Tibial nerve (tissue), 4 donors: ENCODE measurements around the gene TRAPPC5. TPM values are rescaled to one million over a fixed set of nuclear protein-coding genes. Genes with fewer than 3 reads are reported as not detected.

ENCODE experiments used
- DNase-seq, 2 donors: peaks; one replicate each; pipeline ENCODE4 v3.0.0-alpha.2; 2019; ENCODE audit warnings: low spot score in 2 of 2
- H3K27ac ChIP-seq, 4 donors: fragments of 200-600 bp; sonication (generic) in 3 of 4; one replicate each; pipeline ENCODE4 v1.5.1; 2017 to 2019; ENCODE audit warnings: mild to moderate bottlenecking in 1 of 4
- H3K27me3 ChIP-seq, 2 donors: fragments of 200-600 bp; sonication (generic) in 1 of 2; one replicate each; pipeline versions ENCODE4 v1.5.1 to v1.6.0; 2017 to 2019
- H3K36me3 ChIP-seq, 3 donors: fragments of 200-600 bp; sonication (generic); one replicate each; pipeline ENCODE4 v1.5.1; 2018 to 2019
- H3K4me1 ChIP-seq, 4 donors: fragments of 200-600 bp; sonication (generic) in 3 of 4; one replicate each; pipeline ENCODE4 v1.5.1; 2017 to 2019
- H3K4me3 ChIP-seq, 4 donors: fragments of 200-600 bp; sonication (generic) in 3 of 4; one replicate each; pipeline ENCODE4 v1.5.1; 2017 to 2019; ENCODE audit warnings: mild to moderate bottlenecking in 1 of 4, moderate library complexity in 1 of 4
- H3K9me3 ChIP-seq, 4 donors: fragments of 200-600 bp; sonication (generic) in 3 of 4; one replicate each; pipeline ENCODE4 v1.5.1; 2017 to 2019
- CTCF ChIP-seq, 5 experiments: fragments of 200-600 bp in 3 of 5; fragments of 450-650 bp in 2 of 5; sonication (generic) in 3 of 5; IDR thresholded peaks; one replicate each; pipeline ENCODE4 v1.5.1; 2016 to 2019; ENCODE audit warnings: antibody characterized with exemption in 5 of 5, mild to moderate bottlenecking in 3 of 5, moderate library complexity in 2 of 5
- EP300 ChIP-seq, 2 donors: sonication (generic); formaldehyde crosslinking; IDR thresholded peaks; one replicate each; pipeline ENCODE4 v1.6.1; 2017; ENCODE audit warnings: antibody characterized with exemption in 2 of 2, mild to moderate bottlenecking in 1 of 2
- POLR2A ChIP-seq, 2 donors: fragments of 450-650 bp; IDR thresholded peaks; one replicate each; pipeline ENCODE4 v1.6.1; 2017; ENCODE audit warnings: antibody characterized with exemption in 2 of 2, mild to moderate bottlenecking in 2 of 2, moderate library complexity in 2 of 2
- WGBS, 2 donors: methylation state at CpG; one replicate each; pipeline ENCODE4 v1.1.5; 2018; 5-methylcytosine and 5-hydroxymethylcytosine counted together
- total RNA-seq, 4 donors: library from RNA; depleted of rRNA; stranded (reverse); fragments of >200 nt; gene quantifications; one replicate each; pipeline ENCODE4 v1.1.0, GENCODE V29; 2016

TRAPPC5 gene
- total RNA-seq, 4 donors from 2014 or later = 26.9 to 47.5 (median 37.0) TPM

DNA sequence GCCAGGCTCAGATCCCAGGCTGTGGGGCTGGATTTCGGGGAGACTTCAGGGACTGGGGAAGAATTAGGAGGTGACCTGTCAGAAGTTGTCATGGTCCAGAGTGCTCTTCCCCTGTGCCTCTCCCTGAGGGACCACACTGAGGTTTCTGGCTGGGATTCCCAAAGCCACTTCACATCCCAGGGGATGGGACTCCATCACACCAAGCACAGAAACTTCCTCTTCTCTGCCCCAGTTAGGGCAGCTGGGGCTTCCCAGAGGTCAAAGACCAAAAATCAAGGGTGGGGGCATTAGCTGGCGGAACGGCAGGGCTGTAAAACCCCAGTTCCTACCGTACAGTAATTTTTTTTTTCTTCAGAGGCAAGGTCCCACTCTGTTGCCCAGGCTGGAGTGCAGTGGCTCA is 13.9 kb downstream of the TRAPPC5 start:
- H3K27me3 ChIP-seq = peaks cover 0 to 26% of the 10 kb centered on the region in 2 donors
- H3K4me3 ChIP-seq = no peak overlapping the region
- no peaks in the 10 kb centered on the region for H3K36me3 ChIP-seq
- no peaks in the 10 kb centered on the region for H3K9me3 ChIP-seq
- TF ChIP-seq POLR2A (IDR thresholded peaks at IDR 0.05) (no peak), CTCF (IDR thresholded peaks at IDR 0.05) (no peak), EP300 (IDR thresholded peaks at IDR 0.05) (no peak)
- DNase-seq = no peak
- 53 to 59% methylated on average over 4 of the region's 4 CpGs for WGBS, 2 donors
- no peaks in the 10 kb centered on the region for H3K4me1 ChIP-seq
- no peak overlapping the region for H3K27ac ChIP-seq

DNA sequence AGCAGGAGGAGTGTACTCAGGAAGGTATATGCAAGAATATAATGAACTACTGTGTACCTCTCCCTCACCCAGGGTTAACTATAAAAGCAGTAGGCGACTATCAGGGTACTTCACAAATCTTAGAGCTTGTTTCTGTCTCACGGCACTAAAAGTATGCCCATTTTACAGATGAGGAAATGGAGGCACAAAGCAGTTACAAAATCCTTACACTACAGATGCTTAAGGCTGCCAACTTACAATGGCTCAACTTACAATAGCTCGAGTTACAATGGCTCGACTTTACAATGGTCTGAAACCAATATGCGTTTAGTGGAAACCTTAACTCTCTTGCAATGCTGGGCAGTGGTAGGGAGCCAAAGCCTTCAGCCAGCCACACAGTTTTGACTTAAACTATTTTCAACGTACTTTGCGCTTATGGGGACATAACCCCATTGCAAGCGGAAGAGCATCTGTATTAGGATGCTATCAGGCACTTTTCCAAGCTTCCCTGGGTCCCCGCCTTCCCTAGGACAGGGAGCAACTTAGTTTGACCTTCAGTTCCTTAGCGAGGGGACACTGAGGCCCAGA is 17.2 kb downstream of the TRAPPC5 start:
- H3K4me3 ChIP-seq = no peak overlapping the region
- H3K9me3 ChIP-seq = no peaks in the 10 kb centered on the region
- H3K27me3 ChIP-seq = peaks cover 0 to 38% of the 10 kb centered on the region in 2 donors
- DNase-seq = no peak
- no peak overlapping the region for H3K27ac ChIP-seq
- no peaks in the 10 kb centered on the region for H3K36me3 ChIP-seq
- WGBS, 2 donors = 81 to 82% methylated on average over 10 of the region's 10 CpGs
- H3K4me1 ChIP-seq = no peaks in the 10 kb centered on the region
- TF ChIP-seq POLR2A (IDR thresholded peaks at IDR 0.05) = no peak
- no peak for TF ChIP-seq CTCF (IDR thresholded peaks at IDR 0.05)
- TF ChIP-seq EP300 (IDR thresholded peaks at IDR 0.05) = no peak

GRCh38 chr19:7698583-7698982 is 17.9 kb downstream of the TRAPPC5 start:
- TF ChIP-seq EP300 (IDR thresholded peaks at IDR 0.05) = no peak
- TF ChIP-seq CTCF (IDR thresholded peaks at IDR 0.05) = no peak
- TF ChIP-seq POLR2A (IDR thresholded peaks at IDR 0.05) = no peak
- Histone ChIP-seq H3K27ac (no peak overlapping the region), H3K9me3 (no peaks in the 10 kb centered on the region), H3K4me3 (no peak overlapping the region), H3K36me3 (no peaks in the 10 kb centered on the region), H3K27me3 (peaks cover 0 to 38% of the 10 kb centered on the region in 2 donors), H3K4me1 (no peaks in the 10 kb centered on the region)
- no peak for DNase-seq
- WGBS, 2 donors = 17 to 30% methylated on average over 9 to 11 of the region's 11 CpGs

DNA sequence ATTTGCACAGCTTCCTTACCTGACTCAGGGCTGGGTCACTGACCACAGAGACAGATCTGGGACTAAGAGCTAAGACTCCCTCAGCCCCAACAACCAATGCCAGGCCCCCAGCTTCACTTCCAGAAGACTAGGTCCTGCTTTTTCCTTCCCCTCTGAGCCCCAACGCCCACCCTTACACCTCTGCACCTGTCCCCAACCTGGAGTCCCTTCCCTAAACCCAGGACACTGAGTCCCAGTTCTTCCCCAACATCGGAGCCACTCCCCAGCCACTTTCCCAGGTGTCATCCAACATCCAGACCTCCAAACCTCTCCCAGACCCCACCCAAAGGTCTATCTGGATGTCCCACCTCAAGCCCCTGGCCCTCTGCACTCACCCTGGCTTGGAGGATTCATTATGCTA is 18.4 kb downstream of the TRAPPC5 start:
- H3K4me1 ChIP-seq = no peaks in the 10 kb centered on the region
- no peaks in the 10 kb centered on the region for H3K36me3 ChIP-seq
- H3K9me3 ChIP-seq = no peaks in the 10 kb centered on the region
- peaks cover 0 to 38% of the 10 kb centered on the region in 2 donors for H3K27me3 ChIP-seq
- H3K4me3 ChIP-seq = no peak overlapping the region
- TF ChIP-seq EP300 (IDR thresholded peaks at IDR 0.05) = no peak
- no peak for TF ChIP-seq CTCF (IDR thresholded peaks at IDR 0.05)
- no peak for TF ChIP-seq POLR2A (IDR thresholded peaks at IDR 0.05)
- no peak for DNase-seq
- 39 to 41% methylated on average over 2 of the region's 2 CpGs for WGBS, 2 donors
- H3K27ac ChIP-seq = no peak overlapping the region

DNA sequence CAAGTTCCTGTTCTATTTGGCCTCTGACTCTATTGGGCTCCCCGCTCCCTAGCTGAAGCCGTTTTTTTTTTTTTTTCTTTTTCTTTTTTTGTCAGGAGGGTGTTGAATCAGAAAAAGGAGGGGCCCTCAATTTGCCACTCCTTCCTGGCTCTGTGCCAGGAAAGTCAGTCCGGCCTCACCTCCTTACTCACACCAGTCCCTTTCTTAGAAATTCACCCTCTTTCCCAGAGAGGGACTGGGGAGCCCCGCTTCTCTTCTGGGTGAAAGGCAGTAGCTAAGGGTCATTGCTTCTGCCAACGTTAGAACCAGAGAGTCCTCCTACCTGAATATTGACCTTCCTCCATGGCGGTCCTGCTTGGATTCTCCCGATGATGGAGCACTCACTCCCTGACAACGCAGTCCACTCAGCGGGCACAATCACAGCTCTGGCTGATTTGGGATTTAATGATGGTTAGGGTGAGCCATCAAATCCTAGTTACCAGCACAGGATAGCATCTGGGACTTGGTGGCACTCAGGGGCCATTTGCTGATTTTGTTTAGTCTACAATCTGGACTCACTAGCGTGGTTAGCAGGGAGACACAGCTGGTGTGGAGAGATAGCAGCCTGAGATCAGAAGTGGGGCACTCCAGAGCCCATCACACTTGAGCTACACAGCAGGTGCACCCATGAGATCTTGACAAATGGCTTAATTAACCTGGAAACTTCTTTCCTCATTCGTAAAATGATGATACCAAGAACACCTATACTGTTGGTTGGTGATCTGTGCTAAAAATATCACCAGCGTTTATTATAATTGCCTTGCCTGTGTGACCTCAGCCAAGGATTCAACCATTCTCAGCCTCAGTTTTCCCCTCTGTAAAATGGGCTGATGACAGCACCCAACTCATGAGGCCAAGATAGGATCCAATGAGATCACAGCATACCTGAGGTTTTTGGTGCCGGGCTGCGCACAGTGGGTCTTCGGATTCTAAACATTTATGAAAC is 19.1 kb downstream of the TRAPPC5 start:
- TF ChIP-seq POLR2A (IDR thresholded peaks at IDR 0.05) = no peak
- TF ChIP-seq EP300 (IDR thresholded peaks at IDR 0.05) = no peak
- TF ChIP-seq CTCF (IDR thresholded peaks at IDR 0.05) = no peak
- 58 to 59% methylated on average over 15 of the region's 15 CpGs for WGBS, 2 donors
- no peaks in the 10 kb centered on the region for H3K36me3 ChIP-seq
- H3K4me3 ChIP-seq = no peak overlapping the region
- no peak overlapping the region for H3K27ac ChIP-seq
- DNase-seq = no peak
- H3K27me3 ChIP-seq = peaks cover 0 to 45% of the 10 kb centered on the region in 2 donors
- H3K4me1 ChIP-seq = no peaks in the 10 kb centered on the region
- no peaks in the 10 kb centered on the region for H3K9me3 ChIP-seq
